ENCODE results near the gene MUC21. TPM values are rescaled to one million over a fixed set of nuclear protein-coding genes. Genes with fewer than 3 reads are reported as not detected.

The MUC21 gene
- total and polyA plus RNA-seq, 7 donors, result 0.01 to 0.07 (median 0.07) TPM; not detected in 4

GRCh38 chr6:30979690-30980089 lies 3.8 kb upstream of the MUC21 start:
- no peak for DNase-seq
- H3K9me3 ChIP-seq, result no peaks in the 10 kb centered on the region
- no peak overlapping the region for H3K27ac ChIP-seq
- peaks cover 0 to 16% (median 0%) of the 10 kb centered on the region in 3 donors for H3K27me3 ChIP-seq (ENCODE audit: insufficient read depth in 3 of 3, low read length in 2 of 3)
- peaks cover 7% of the 10 kb centered on the region for H3K4me1 ChIP-seq
- TF ChIP-seq, protein P1, sequence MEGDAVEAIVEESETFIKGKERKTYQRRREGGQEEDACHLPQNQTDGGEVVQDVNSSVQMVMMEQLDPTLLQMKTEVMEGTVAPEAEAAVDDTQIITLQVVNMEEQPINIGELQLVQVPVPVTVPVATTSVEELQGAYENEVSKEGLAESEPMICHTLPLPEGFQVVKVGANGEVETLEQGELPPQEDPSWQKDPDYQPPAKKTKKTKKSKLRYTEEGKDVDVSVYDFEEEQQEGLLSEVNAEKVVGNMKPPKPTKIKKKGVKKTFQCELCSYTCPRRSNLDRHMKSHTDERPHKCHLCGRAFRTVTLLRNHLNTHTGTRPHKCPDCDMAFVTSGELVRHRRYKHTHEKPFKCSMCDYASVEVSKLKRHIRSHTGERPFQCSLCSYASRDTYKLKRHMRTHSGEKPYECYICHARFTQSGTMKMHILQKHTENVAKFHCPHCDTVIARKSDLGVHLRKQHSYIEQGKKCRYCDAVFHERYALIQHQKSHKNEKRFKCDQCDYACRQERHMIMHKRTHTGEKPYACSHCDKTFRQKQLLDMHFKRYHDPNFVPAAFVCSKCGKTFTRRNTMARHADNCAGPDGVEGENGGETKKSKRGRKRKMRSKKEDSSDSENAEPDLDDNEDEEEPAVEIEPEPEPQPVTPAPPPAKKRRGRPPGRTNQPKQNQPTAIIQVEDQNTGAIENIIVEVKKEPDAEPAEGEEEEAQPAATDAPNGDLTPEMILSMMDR (IDR thresholded peaks at IDR 0.05), result no peak
- no peak overlapping the region for H3K4me3 ChIP-seq
- no peak for ATAC-seq
- WGBS, 3 donors, result 42 to 54% (median 48%) methylated on average over 4 of the region's 4 CpGs
- H3K36me3 ChIP-seq (ENCODE audit: insufficient read depth in 1 of 2, low read depth in 1 of 2), result no peaks in the 10 kb centered on the region
- intact Hi-C loops (cut with DNase I), result no loop called here

DNA sequence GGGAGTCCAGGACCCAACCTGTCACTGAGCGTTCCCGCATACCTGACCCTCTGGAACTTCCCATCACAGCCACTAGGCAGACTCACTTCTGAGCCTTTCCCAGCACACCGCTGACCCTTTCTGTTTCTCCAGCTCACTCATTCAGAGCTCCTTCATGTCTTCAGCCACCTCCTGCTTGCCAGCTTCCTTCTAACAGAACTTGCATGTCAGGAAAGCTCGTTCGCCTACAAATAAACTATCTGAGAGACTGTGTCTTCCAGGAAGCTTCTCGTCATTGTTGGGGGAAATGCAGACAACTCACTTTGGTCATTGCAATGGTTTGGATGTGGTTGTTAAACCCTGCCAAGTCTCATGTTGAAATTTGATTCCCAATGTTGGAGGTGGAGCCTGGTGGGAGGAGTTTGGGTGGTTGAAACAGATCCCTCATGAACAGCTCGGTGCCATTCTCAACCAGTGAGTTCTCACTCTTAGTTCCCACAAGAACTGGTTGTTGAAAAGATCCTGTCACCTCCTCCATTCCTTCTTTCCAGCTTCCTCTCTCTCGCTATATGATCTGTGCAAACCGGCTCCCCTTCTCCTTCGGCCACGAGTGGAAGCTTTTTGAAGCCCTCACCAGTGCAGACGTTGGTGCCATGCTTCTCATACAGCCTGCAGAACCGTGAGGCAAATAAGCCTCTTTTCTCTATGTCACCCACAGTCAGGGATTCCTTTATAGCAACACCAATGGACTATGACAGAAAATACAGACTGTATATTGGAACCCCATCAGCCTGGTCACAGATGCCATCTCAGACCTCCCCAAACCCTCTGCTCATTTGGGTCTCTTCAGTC lies 1.4 kb upstream of the MUC21 start:
- Histone ChIP-seq H3K27ac (peak overlapping the region; percentile 23), H3K4me1 (peaks cover 7% of the 10 kb centered on the region), H3K27me3 (ENCODE audit: insufficient read depth in 3 of 3, low read length in 2 of 3) (peaks cover 0 to 16% (median 0%) of the 10 kb centered on the region in 3 donors), H3K9me3 (no peaks in the 10 kb centered on the region), H3K36me3 (ENCODE audit: insufficient read depth in 1 of 2, low read depth in 1 of 2) (no peaks in the 10 kb centered on the region), H3K4me3 (peak overlapping the region; percentile 36)
- DNase-seq (no peak), ATAC-seq (peak; percentile 60 to 91 (median 81))
- WGBS, 3 donors, result 12 to 16% (median 15%) methylated on average over 13 of the region's 13 CpGs
- intact Hi-C loops (cut with DNase I), result no loop called here
- TF ChIP-seq, protein P1 (IDR thresholded peaks at IDR 0.05), result peak; percentile 10

DNA sequence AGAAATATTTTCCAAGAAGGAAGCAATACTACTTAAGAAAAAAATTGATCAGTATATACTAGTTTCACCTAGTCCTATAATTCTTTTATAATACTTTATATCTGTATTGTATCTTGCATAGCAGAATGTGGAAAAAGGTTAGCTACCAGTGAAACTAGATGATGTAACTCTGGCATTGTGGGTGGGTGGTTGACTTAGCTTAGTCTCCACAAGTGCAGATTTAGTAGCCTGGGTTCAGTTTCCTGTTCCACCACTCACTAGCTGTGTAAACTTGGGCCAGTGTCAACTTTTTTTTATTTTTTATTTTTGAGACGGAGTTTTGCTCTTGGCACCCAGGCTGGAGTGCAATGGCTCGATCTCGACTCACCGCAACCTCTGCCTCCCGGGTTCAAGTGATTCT lies 2.0 kb downstream of the MUC21 start:
- TF ChIP-seq, protein P1 (IDR thresholded peaks at IDR 0.05), result no peak
- Histone ChIP-seq H3K9me3 (no peaks in the 10 kb centered on the region), H3K4me3 (no peak overlapping the region), H3K27ac (no peak overlapping the region), H3K4me1 (peaks cover 7% of the 10 kb centered on the region), H3K36me3 (ENCODE audit: insufficient read depth in 1 of 2, low read depth in 1 of 2) (no peaks in the 10 kb centered on the region), H3K27me3 (ENCODE audit: insufficient read depth in 3 of 3, low read length in 2 of 3) (peaks cover 0 to 12% (median 0%) of the 10 kb centered on the region in 3 donors)
- DNase-seq (no peak), ATAC-seq (no peak)
- 72 to 77% (median 75%) methylated on average over 5 of the region's 5 CpGs for WGBS, 3 donors
- intact Hi-C loops (cut with DNase I), result no loop called here

DNA sequence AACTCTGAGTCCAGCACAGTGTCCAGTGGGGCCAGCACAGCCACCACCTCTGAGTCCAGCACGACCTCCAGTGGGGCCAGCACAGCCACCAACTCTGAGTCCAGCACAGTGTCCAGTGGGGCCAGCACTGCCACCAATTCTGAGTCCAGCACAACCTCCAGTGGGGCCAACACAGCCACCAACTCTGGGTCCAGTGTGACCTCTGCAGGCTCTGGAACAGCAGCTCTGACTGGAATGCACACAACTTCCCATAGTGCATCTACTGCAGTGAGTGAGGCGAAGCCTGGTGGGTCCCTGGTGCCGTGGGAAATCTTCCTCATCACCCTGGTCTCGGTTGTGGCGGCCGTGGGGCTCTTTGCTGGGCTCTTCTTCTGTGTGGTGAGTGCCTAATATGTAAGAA lies 3.8 kb downstream of the MUC21 start:
- WGBS, 3 donors, result 86 to 90% (median 89%) methylated on average over 6 of the region's 6 CpGs
- Histone ChIP-seq H3K9me3 (no peaks in the 10 kb centered on the region), H3K36me3 (ENCODE audit: insufficient read depth in 1 of 2, low read depth in 1 of 2) (no peaks in the 10 kb centered on the region), H3K27ac (no peak overlapping the region), H3K27me3 (ENCODE audit: insufficient read depth in 3 of 3, low read length in 2 of 3) (peaks cover 0 to 12% (median 0%) of the 10 kb centered on the region in 3 donors), H3K4me3 (no peak overlapping the region), H3K4me1 (peaks cover 4% of the 10 kb centered on the region)
- intact Hi-C loops (cut with DNase I), result no loop called here
- no peak for ATAC-seq
- DNase-seq, result no peak
- TF ChIP-seq, protein P1 (IDR thresholded peaks at IDR 0.05), result no peak
